SK-N-SH (cell line): ENCODE data around the gene RBBP8. TPM values are rescaled to one million over a fixed set of nuclear protein-coding genes. Genes with fewer than 3 reads are reported as not detected.

Experiments
- CTCF ChIA-PET: fragments of 300-600, 350-600 bp; formaldehyde crosslinking; extraction: SDS; loops from one replicate; lab custom pipeline; 2021; lab: Yijun Ruan, JAX
- POLR2A ChIA-PET: fragments of 350-600 bp; sonication (Branson Sonifier 250); formaldehyde crosslinking; extraction: SDS; loops from one replicate; lab custom pipeline; 2020; ENCODE audit warnings: antibody characterized with exemption, inconsistent platforms; lab: Yijun Ruan, JAX
- DNase-seq: peaks from one replicate; pipeline ENCODE4 v3.0.0; 2012
- H2AFZ ChIP-seq: fragments of 200-600 bp; sonication (generic); 2 replicates; pipeline ENCODE4 v1.8.1; 2016; ENCODE audit warnings: antibody characterized with exemption, mild to moderate bottlenecking, low read depth
- H3F3A ChIP-seq: fragments of 200-600 bp; sonication (generic); replicated peaks from 2 replicates; pipeline ENCODE3; 2016; ENCODE audit warnings: antibody characterized with exemption, mild to moderate bottlenecking; ENCODE audit not compliant: insufficient read depth
- H3K27ac ChIP-seq, 2 experiments: fragments of 200-500 bp in 1 of 2; fragments of 200-600 bp in 1 of 2; sonication (Bioruptor generic) in 1 of 2; sonication (generic), shearing (Covaris generic) in 1 of 2; 2 replicates each; pipeline versions ENCODE4 v1.5.1 to v1.6.1; 2014 to 2016; ENCODE audit warnings: low read depth in 2 of 2, inconsistent platforms in 1 of 2, low read length in 1 of 2, mild to moderate bottlenecking in 1 of 2, mixed read lengths in 1 of 2
- H3K27me3 ChIP-seq: fragments of 200-600 bp; sonication (generic), shearing (Covaris generic); 2 replicates; pipeline ENCODE4 v1.6.1; 2016; ENCODE audit warnings: mixed run types; ENCODE audit not compliant: insufficient read depth
- H3K36me3 ChIP-seq, 2 experiments: fragments of 200-500 bp in 1 of 2; fragments of 200-600 bp in 1 of 2; sonication (Bioruptor generic) in 1 of 2; sonication (generic) in 1 of 2; replicated peaks in 1 of 2; 2 replicates each; pipeline versions ENCODE3 to v1.5.1; 2014 to 2016; ENCODE audit warnings: low read length in 1 of 2, mild to moderate bottlenecking in 1 of 2; ENCODE audit not compliant: insufficient read depth in 2 of 2, control insufficient read depth in 1 of 2
- H3K4me1 ChIP-seq, 2 experiments: fragments of 200-500 bp in 1 of 2; fragments of 200-600 bp in 1 of 2; sonication (Bioruptor generic) in 1 of 2; sonication (generic), shearing (Covaris generic) in 1 of 2; 2 replicates each; pipeline versions ENCODE4 v1.5.1 to v1.6.1; 2014 to 2016; ENCODE audit warnings: low read depth in 1 of 2, low read length in 1 of 2, mixed run types in 1 of 2; ENCODE audit not compliant: insufficient read depth in 2 of 2, control insufficient read depth in 1 of 2
- H3K4me2 ChIP-seq: fragments of 200-600 bp; sonication (generic), shearing (Covaris generic); 2 replicates; pipeline ENCODE4 v1.6.1; 2017; ENCODE audit warnings: mixed run types
- H3K4me3 ChIP-seq, 2 experiments: fragments of 200-500 bp in 1 of 2; fragments of 200-600 bp in 1 of 2; sonication (Bioruptor generic) in 1 of 2; sonication (generic), shearing (Covaris generic) in 1 of 2; 2 replicates each; pipeline versions ENCODE4 v1.5.1 to v1.8.1; 2014 to 2016; ENCODE audit warnings: low read depth in 2 of 2, inconsistent platforms in 1 of 2, low read length in 1 of 2, mild to moderate bottlenecking in 1 of 2, mixed read lengths in 1 of 2, moderate library complexity in 1 of 2
- H3K79me2 ChIP-seq: fragments of 200-600 bp; sonication (generic); 2 replicates; pipeline ENCODE4 v1.8.1; 2017; ENCODE audit warnings: mild to moderate bottlenecking; ENCODE audit not compliant: insufficient read depth
- H3K9ac ChIP-seq: fragments of 200-600 bp; sonication (generic); 2 replicates; pipeline ENCODE4 v1.6.1; 2017; ENCODE audit warnings: mixed run types
- H3K9me2 ChIP-seq: fragments of 200-600 bp; sonication (generic); 2 replicates; pipeline ENCODE4 v1.6.1; 2017; ENCODE audit warnings: mixed run types
- H3K9me3 ChIP-seq: fragments of 200-600 bp; sonication (generic); 2 replicates; pipeline ENCODE4 v1.6.1; 2017; ENCODE audit warnings: mixed run types, mild to moderate bottlenecking, moderate library complexity
- H4K20me1 ChIP-seq: fragments of 200-600 bp; sonication (generic); 2 replicates; pipeline ENCODE4 v1.6.1; 2017; ENCODE audit warnings: mild to moderate bottlenecking, mixed run types; ENCODE audit not compliant: insufficient read depth
- ELF1 ChIP-seq: IDR thresholded peaks from 2 replicates; pipeline ENCODE4 v1.4.0; 2012
- GABPA ChIP-seq: IDR thresholded peaks from 2 replicates; pipeline ENCODE4 v1.4.0; 2012; ENCODE audit warnings: low read depth, mild to moderate bottlenecking
- MAX ChIP-seq: IDR thresholded peaks from 2 replicates; pipeline ENCODE4 v1.4.0; 2012; ENCODE audit warnings: low read depth
- MEF2A ChIP-seq: IDR thresholded peaks from 2 replicates; pipeline ENCODE4 v1.4.0; 2012; ENCODE audit warnings: low read depth, borderline replicate concordance
- NFIC ChIP-seq: IDR thresholded peaks from 2 replicates; pipeline ENCODE4 v1.4.0; 2012; ENCODE audit warnings: borderline replicate concordance
- NRF1 ChIP-seq: IDR thresholded peaks from 2 replicates; pipeline ENCODE4 v1.6.1; 2012; ENCODE audit warnings: low read depth, mild to moderate bottlenecking, low read length
- POLR2AphosphoS5 ChIP-seq: IDR thresholded peaks from 2 replicates; pipeline ENCODE4 v1.6.1; 2012; ENCODE audit warnings: low read depth, low read length
- REST ChIP-seq: IDR thresholded peaks from 2 replicates; pipeline ENCODE4 v1.6.1; 2012; ENCODE audit warnings: mild to moderate bottlenecking, low read depth, low read length, moderate library complexity
- RFX5 ChIP-seq: IDR thresholded peaks from 2 replicates; pipeline ENCODE4 v1.6.1; 2012; ENCODE audit warnings: mild to moderate bottlenecking, improper control_type of control experiment, low read length
- RXRA ChIP-seq: IDR thresholded peaks from 2 replicates; pipeline ENCODE4 v1.4.0; 2012; ENCODE audit warnings: low read depth, mild to moderate bottlenecking, borderline replicate concordance
- SIN3A ChIP-seq: IDR thresholded peaks from 2 replicates; pipeline ENCODE4 v1.6.1; 2012; ENCODE audit warnings: low read depth, mild to moderate bottlenecking, low read length, moderate library complexity, borderline replicate concordance
- SMC3 ChIP-seq: IDR thresholded peaks from 2 replicates; pipeline ENCODE4 v1.6.1; 2012; ENCODE audit warnings: low read depth, low read length, improper control_type of control experiment
- TAF1 ChIP-seq: IDR thresholded peaks from 2 replicates; pipeline ENCODE4 v1.6.1; 2012; ENCODE audit warnings: low read depth, mild to moderate bottlenecking, low read length, moderate library complexity, borderline replicate concordance
- YY1 ChIP-seq: IDR thresholded peaks from 2 replicates; pipeline ENCODE4 v1.4.0; 2012; ENCODE audit warnings: low read depth, mild to moderate bottlenecking
- WGBS: methylation state at CpG from one replicate; pipeline ENCODE4 v1.1.6; 2017; ENCODE audit warnings: low lambda C conversion rate; 5-methylcytosine and 5-hydroxymethylcytosine counted together
- polyA plus RNA-seq, 3 experiments: library from polyadenylated mRNA; depleted of rRNA; stranded (reverse); fragments of >200 nt; gene quantifications; 2 replicates each; pipeline ENCODE4 v1.2.3, GENCODE V29; 2012
- TF ChIP-seq, protein P1 (sequence below): fragments of 150-350 bp; IDR thresholded peaks from 2 replicates; pipeline ENCODE4 v1.6.1; 2016; ENCODE audit warnings: mild to moderate bottlenecking, low read depth, low read length
- TF ChIP-seq, protein P2 (sequence below): fragments of 150-350 bp; IDR thresholded peaks from 2 replicates; pipeline ENCODE4 v1.6.1; 2017; ENCODE audit warnings: antibody characterized with exemption, low read length, low read depth, borderline replicate concordance
- TF ChIP-seq, protein P3 (sequence below): IDR thresholded peaks from 2 replicates; pipeline ENCODE4 v1.4.0; 2012; ENCODE audit warnings: low read depth, borderline replicate concordance

RBBP8 gene
- polyA plus RNA-seq, 1 of the 3 experiments (the other 2 are of a cell fraction) = 9.6 TPM

GRCh38 chr18:22943847-22944246 lies 10.7 kb downstream of the RBBP8 start:
- Histone ChIP-seq H3K9me3 (no peaks in the 10 kb centered on the region), H3K4me3 (no peak overlapping the region), H3K36me3 (peaks cover 13 to 27% of the 10 kb centered on the region in 2 experiments), H3K9ac (no peak overlapping the region), H2AFZ (no peak overlapping the region), H4K20me1 (no peaks in the 10 kb centered on the region), H3K79me2 (peaks cover 3% of the 10 kb centered on the region; the same call in 1 of the 2 replicates), H3F3A (peaks cover 10% of the 10 kb centered on the region), H3K9me2 (no peaks in the 10 kb centered on the region), H3K27me3 (no peaks in the 10 kb centered on the region), H3K4me1 (peaks cover 3 to 9% of the 10 kb centered on the region in 2 experiments; a peak in 2 of 4 replicates), H3K4me2 (no peak overlapping the region), H3K27ac (no peak overlapping the region)
- 100% methylated on average over 2 of the region's 2 CpGs for WGBS
- CTCF ChIA-PET = interaction anchor here (1.0 kb wide), 1 partner anchor 145 kb away, joined by 3 read pairs; no protein-coding TSS in a partner anchor
- TF ChIP-seq SMC3 (no peak), YY1 (no peak), SIN3A (no peak), POLR2AphosphoS5 (no peak), NFIC (no peak), RFX5 (no peak), NRF1 (no peak), TAF1 (no peak), ELF1 (no peak), MEF2A (no peak), MAX (no peak), RXRA (no peak)
- TF ChIP-seq, protein P1, sequence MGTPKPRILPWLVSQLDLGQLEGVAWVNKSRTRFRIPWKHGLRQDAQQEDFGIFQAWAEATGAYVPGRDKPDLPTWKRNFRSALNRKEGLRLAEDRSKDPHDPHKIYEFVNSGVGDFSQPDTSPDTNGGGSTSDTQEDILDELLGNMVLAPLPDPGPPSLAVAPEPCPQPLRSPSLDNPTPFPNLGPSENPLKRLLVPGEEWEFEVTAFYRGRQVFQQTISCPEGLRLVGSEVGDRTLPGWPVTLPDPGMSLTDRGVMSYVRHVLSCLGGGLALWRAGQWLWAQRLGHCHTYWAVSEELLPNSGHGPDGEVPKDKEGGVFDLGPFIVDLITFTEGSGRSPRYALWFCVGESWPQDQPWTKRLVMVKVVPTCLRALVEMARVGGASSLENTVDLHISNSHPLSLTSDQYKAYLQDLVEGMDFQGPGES = no peak
- TF ChIP-seq, protein P2, sequence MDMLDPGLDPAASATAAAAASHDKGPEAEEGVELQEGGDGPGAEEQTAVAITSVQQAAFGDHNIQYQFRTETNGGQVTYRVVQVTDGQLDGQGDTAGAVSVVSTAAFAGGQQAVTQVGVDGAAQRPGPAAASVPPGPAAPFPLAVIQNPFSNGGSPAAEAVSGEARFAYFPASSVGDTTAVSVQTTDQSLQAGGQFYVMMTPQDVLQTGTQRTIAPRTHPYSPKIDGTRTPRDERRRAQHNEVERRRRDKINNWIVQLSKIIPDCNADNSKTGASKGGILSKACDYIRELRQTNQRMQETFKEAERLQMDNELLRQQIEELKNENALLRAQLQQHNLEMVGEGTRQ = no peak
- POLR2A ChIA-PET = no interaction called here
- DNase-seq = no peak

DNA sequence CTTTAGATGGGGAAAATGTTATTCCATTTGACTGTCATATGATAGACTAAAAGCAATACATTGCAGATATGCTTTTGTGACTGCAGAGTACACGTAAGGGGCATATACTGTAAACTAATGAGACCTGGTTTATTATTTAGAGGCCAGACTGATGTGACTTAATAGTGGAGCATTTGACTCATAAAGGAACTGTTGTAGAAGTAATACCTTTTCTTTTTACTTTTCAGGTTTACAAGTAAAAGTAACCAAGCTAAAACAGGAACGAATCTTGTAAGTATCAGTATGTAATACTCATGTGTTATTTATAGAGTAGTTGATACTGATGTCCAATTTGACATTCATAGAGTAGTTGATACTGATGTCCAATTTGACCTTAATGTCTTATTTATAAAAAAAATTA lies 13.1 kb downstream of the RBBP8 start:
- H3F3A ChIP-seq = peaks cover 10% of the 10 kb centered on the region
- no peak overlapping the region for H2AFZ ChIP-seq
- H3K9me2 ChIP-seq = no peaks in the 10 kb centered on the region
- H3K9me3 ChIP-seq = no peaks in the 10 kb centered on the region
- H3K9ac ChIP-seq = no peak overlapping the region
- peaks cover 25 to 37% of the 10 kb centered on the region in 2 experiments for H3K36me3 ChIP-seq
- no peak overlapping the region for H3K4me2 ChIP-seq
- no peak for TF ChIP-seq GABPA
- TF ChIP-seq, protein P3, sequence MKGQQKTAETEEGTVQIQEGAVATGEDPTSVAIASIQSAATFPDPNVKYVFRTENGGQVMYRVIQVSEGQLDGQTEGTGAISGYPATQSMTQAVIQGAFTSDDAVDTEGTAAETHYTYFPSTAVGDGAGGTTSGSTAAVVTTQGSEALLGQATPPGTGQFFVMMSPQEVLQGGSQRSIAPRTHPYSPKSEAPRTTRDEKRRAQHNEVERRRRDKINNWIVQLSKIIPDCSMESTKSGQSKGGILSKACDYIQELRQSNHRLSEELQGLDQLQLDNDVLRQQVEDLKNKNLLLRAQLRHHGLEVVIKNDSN = no peak
- TF ChIP-seq RXRA = no peak
- TF ChIP-seq REST = no peak
- TF ChIP-seq, all 33 proteins: peak for 0
- CTCF ChIA-PET = no interaction called here
- Histone ChIP-seq H3K27ac (peak overlapping the region; percentile 20 to 42; a peak in 2 of 4 replicates), H3K4me1 (peaks cover 3 to 9% of the 10 kb centered on the region in 2 experiments; a peak in 2 of 4 replicates), H3K27me3 (no peaks in the 10 kb centered on the region), H3K4me3 (no peak overlapping the region), H3K79me2 (no peaks in the 10 kb centered on the region), H4K20me1 (no peaks in the 10 kb centered on the region)
- 98% methylated on average over 2 of the region's 2 CpGs for WGBS
- POLR2A ChIA-PET = no interaction called here
- no peak for DNase-seq
